Nephron progenitor cell (in vitro differentiated cells): ENCODE results near the gene ANO1.

Experiments
- DNase-seq: peaks from one replicate; pipeline ENCODE4 v3.0.0; 2021
- H3K27ac Mint-ChIP-seq: 2 replicates; pipeline ENCODE4 v1.8.0; 2021; ENCODE audit warnings: mild to moderate bottlenecking, moderate library complexity, mixed read lengths
- H3K27me3 Mint-ChIP-seq: 2 replicates; pipeline ENCODE4 v1.8.0; 2021; ENCODE audit warnings: mild to moderate bottlenecking, low read depth, mixed read lengths; ENCODE audit not compliant: poor library complexity
- H3K36me3 Mint-ChIP-seq: 2 replicates; pipeline ENCODE4 v1.8.0; 2021; ENCODE audit warnings: low read depth, mixed read lengths
- H3K4me1 Mint-ChIP-seq: 2 replicates; pipeline ENCODE4 v1.8.0; 2021; ENCODE audit warnings: mixed read lengths
- H3K4me3 Mint-ChIP-seq: 2 replicates; pipeline ENCODE4 v1.8.0; 2021; ENCODE audit warnings: mild to moderate bottlenecking, moderate library complexity, mixed read lengths
- H3K9me3 Mint-ChIP-seq: 2 replicates; pipeline ENCODE4 v1.8.0; 2021; ENCODE audit warnings: mild to moderate bottlenecking, moderate library complexity, mixed read lengths
- TF ChIP-seq, protein P1 (sequence below): fragments of 200-600 bp; sonication (generic); IDR thresholded peaks from 2 replicates; pipeline ENCODE4 v1.5.0; 2021; ENCODE audit warnings: antibody characterized with exemption

Gene ANO1

DNA sequence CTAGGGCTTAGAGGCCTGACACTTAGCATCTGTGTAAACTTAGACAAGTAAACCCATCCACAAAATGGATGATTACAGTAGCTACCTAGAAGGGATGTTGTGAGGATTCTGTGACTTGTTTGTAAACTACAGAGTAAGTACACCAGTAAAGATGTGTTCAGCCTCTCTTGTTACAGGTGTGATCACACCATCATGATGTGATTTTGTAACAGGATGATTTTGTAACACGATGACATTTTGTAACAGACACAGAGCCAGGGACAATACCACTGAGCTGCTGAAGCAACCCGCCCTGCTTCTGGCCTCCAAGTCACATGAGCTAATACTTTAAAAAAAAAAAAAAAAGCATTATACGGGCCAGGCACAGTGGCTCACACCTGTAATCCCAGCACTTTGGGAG lies 142.0 kb downstream of the ANO1 start:
- Mint-ChIP-seq H3K36me3 (no peaks in the 10 kb centered on the region), H3K27me3 (no peaks in the 10 kb centered on the region), H3K9me3 (peaks cover 17% of the 10 kb centered on the region), H3K4me3 (no peak overlapping the region), H3K27ac (no peak overlapping the region), H3K4me1 (peaks cover 20% of the 10 kb centered on the region)
- no peak for DNase-seq
- TF ChIP-seq, protein P1, sequence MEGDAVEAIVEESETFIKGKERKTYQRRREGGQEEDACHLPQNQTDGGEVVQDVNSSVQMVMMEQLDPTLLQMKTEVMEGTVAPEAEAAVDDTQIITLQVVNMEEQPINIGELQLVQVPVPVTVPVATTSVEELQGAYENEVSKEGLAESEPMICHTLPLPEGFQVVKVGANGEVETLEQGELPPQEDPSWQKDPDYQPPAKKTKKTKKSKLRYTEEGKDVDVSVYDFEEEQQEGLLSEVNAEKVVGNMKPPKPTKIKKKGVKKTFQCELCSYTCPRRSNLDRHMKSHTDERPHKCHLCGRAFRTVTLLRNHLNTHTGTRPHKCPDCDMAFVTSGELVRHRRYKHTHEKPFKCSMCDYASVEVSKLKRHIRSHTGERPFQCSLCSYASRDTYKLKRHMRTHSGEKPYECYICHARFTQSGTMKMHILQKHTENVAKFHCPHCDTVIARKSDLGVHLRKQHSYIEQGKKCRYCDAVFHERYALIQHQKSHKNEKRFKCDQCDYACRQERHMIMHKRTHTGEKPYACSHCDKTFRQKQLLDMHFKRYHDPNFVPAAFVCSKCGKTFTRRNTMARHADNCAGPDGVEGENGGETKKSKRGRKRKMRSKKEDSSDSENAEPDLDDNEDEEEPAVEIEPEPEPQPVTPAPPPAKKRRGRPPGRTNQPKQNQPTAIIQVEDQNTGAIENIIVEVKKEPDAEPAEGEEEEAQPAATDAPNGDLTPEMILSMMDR: no peak

DNA sequence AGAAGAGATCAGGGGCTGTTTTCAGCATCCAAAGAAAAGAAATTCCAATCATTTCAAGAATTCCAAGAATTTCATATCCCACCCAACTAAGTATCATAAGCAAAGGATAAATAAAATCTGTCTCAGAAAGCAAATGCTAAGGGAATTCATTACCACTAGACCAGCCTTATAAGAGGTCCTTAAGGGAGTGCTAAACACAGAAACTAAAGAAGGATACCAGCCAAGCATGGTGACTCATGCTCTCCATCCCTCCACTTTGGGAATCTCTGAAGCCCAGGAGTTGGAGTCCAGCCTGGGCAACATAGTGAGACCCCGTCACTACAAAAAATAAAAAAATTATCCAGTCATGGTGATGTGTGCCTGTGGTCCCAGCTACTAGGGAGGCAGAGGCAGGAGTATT lies 142.8 kb downstream of the ANO1 start:
- no peak for DNase-seq
- no peak overlapping the region for H3K4me3 Mint-ChIP-seq
- H3K4me1 Mint-ChIP-seq: peaks cover 20% of the 10 kb centered on the region
- TF ChIP-seq, protein P1: no peak
- no peak overlapping the region for H3K27ac Mint-ChIP-seq
- peaks cover 17% of the 10 kb centered on the region for H3K9me3 Mint-ChIP-seq
- H3K36me3 Mint-ChIP-seq: no peaks in the 10 kb centered on the region
- H3K27me3 Mint-ChIP-seq: no peaks in the 10 kb centered on the region

DNA sequence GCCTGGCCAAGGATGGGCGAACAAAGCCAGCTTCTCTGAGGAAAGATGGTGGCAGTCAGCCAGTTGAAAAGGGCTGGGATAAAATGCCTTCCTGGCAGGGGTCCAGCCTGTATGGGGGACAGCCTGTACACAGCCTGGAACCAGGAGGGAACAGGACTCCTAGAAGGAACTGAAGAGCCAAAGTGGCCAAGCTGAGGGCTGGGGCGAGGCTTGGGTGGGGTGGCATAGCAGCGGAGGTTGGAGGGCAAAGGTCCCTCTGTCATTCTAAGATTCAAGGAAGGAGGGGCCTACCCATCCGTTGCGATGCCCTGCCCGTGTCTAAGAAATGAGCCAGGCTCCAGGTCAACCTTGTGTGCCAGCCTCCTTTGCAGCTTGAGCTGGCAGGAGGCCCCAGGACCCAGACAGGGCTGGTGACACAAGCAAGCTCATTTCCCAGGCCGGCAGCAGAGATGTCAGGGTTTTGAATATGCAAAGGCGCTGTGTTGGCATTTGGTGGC lies 147.6 kb downstream of the ANO1 start:
- DNase-seq: no peak
- Mint-ChIP-seq H3K4me1 (peaks cover 23% of the 10 kb centered on the region), H3K27me3 (peaks cover 13% of the 10 kb centered on the region), H3K27ac (no peak overlapping the region), H3K36me3 (no peaks in the 10 kb centered on the region), H3K9me3 (peaks cover 3% of the 10 kb centered on the region), H3K4me3 (no peak overlapping the region)
- TF ChIP-seq, protein P1: no peak

DNA sequence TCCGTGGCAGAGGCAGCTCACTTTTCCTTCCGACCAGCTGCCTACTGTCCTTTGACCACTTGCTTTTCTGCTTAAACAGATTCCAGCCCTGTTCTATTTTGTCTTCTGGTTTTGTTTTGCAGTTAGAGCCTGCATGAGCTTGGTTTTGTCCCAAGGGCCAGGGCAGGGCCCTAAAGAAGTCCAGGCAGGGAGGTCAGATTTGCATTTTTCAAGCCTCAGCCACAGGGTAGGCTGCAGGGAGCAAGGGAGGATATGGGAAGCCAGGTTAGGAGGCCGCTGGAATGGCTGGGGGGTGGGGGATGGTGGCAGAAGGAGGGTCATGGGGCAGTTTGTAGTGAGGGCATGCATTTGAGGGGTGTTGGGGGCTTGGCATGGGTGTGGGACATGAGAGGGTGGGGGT lies 148.1 kb downstream of the ANO1 start:
- DNase-seq: no peak
- H3K27me3 Mint-ChIP-seq: peaks cover 13% of the 10 kb centered on the region
- H3K9me3 Mint-ChIP-seq: no peaks in the 10 kb centered on the region
- H3K27ac Mint-ChIP-seq: no peak overlapping the region
- H3K4me3 Mint-ChIP-seq: no peak overlapping the region
- peaks cover 23% of the 10 kb centered on the region for H3K4me1 Mint-ChIP-seq
- H3K36me3 Mint-ChIP-seq: no peaks in the 10 kb centered on the region
- TF ChIP-seq, protein P1: no peak

DNA sequence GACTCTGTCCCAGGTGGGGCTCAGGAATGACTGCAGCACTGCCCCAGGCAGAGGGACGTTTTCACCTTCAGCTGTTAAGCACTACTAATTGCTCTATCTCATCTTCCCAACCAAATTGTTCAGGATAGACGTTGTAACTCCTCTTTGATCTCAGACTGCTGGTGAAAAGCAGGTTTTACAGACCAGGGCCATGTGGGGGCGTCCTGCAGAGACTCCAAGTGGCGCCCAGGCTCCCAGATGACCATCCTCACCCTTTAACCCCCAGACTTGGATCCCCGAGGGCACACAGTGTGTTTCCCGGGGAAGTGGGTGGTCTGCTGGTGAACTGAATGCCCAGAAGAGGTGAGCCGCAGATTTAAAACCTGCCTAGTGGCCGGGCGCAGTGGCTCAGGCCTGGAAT lies 148.8 kb downstream of the ANO1 start:
- Mint-ChIP-seq H3K36me3 (no peaks in the 10 kb centered on the region), H3K27me3 (peaks cover 16% of the 10 kb centered on the region), H3K4me1 (peaks cover 29% of the 10 kb centered on the region), H3K4me3 (no peak overlapping the region), H3K27ac (no peak overlapping the region), H3K9me3 (no peaks in the 10 kb centered on the region)
- TF ChIP-seq, protein P1: no peak
- DNase-seq: peak; percentile 22

DNA sequence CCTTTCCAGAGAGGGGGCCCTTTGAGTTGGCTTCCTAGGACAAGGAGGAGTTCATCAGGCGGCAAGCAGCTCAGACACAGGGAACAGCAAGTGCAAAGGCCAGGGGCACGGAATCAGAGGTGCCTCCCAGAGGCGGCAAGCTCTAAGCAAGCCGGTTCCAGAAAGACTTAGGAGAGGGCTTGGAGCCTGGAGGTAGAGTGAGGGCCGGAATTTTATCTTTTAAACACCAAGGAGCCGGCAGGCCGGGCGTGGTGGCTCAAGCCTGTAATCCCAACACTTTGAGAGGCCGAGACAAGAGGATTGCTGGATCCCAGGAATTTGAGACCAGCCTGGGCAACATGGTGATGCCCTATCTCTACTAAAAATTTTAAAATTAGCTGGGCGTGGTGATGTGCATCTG lies 151.6 kb downstream of the ANO1 start:
- Mint-ChIP-seq H3K36me3 (no peaks in the 10 kb centered on the region), H3K27me3 (peaks cover 20% of the 10 kb centered on the region)
- no peak for DNase-seq

More for the DNA sequence above, 151.6 kb downstream of the ANO1 start:
- Mint-ChIP-seq H3K27ac (peak overlapping the region; percentile 51), H3K4me3 (no peak overlapping the region), H3K9me3 (no peaks in the 10 kb centered on the region), H3K4me1 (peaks cover 29% of the 10 kb centered on the region)
- TF ChIP-seq, protein P1: no peak
